IPS-18c (cell line): Measurements from ENCODE around the gene CSK.

Source experiments
- H3K4me3 ChIP-seq: 2 replicates; pipeline ENCODE4 v1.7.0; 2013; ENCODE audit warnings: low read depth, mild to moderate bottlenecking, low read length, moderate library complexity; ENCODE audit not compliant: insufficient read depth
- H3K9me3 ChIP-seq: one replicate; pipeline ENCODE4 v1.6.1; 2013; ENCODE audit warnings: mild to moderate bottlenecking, low read length, moderate library complexity; ENCODE audit not compliant: control insufficient read depth, insufficient read depth

The CSK gene

DNA sequence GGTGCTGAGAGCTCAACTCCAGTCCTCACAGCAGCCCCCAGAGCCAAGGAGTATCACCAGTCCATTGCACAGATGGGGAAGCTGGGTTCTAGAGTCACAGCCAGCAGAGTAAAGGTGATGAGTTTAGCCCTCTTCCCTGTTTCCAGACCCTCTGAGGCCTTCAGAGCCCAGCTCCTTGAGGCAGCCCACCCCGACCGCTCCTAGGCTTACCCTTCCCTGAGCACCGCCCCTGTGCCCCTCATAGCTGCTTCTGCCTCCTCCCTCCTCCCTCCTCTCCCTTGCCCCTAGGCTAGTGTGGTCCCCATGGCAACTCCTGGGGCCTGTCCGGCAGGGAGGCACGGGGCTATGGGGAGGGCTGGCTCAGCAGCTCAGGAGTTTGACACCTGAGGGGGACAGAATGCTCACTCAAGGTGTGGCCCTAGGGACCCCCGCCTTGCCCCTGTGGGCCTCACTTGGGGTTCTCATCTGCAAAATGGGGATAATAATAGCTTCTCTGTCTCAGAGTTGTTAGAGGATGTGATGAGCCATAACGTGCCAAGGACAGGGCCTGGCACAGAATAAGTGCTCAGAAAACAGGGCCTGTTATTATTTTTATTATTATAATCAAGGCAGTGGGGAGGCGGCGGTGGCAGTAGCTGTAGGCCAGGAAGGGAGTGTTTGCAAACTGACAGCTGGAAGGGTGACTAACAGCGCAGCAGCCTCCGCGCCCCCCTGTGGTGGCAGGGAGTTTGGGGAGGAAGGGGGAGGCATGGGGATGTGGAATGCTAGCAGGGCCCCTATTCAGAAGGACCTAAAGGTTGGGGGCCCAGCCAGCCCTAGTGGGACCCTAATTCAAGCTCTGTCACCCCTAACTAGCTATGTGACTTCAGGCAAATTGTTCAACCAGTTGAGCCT, 11.5 kb downstream of the CSK start:
- Histone ChIP-seq H3K9me3 (no peaks in the 10 kb centered on the region), H3K4me3 (no peak overlapping the region)

DNA sequence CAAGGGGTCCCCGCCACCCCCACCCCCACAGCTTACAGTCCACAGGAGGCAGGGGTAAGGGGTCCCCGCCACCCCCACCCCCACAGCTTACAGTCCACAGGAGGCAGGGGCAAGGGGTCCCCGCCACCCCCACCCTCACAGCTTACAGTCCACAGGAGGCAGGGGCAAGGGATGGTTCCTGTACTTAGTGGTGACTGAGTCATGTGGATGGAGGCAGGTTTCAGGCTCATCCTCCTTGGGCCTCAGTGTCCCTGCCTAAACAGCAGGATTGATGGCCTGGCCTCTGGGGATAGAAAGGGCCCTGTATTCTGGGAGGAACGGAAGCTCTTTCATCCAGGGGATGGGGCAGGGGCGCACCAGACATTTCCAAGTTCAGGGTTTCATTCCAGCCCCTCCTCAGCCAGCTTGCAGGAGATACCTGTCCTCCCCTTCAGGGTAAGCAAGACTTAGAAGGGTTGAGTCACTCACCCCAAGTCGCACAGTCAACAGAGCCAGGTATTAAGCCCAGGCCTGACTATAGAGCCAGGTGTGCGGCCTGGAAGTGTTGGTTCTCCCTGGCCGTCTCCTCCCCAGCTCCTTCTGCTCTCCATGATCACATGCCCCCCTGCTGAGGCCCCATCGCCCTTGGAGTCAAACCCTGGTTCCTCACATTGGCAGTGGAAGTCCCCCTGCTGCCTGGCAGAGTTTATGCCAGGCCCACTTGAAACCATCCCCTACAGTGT, 12.5 kb downstream of the CSK start:
- no peaks in the 10 kb centered on the region for H3K9me3 ChIP-seq
- no peak overlapping the region for H3K4me3 ChIP-seq

DNA sequence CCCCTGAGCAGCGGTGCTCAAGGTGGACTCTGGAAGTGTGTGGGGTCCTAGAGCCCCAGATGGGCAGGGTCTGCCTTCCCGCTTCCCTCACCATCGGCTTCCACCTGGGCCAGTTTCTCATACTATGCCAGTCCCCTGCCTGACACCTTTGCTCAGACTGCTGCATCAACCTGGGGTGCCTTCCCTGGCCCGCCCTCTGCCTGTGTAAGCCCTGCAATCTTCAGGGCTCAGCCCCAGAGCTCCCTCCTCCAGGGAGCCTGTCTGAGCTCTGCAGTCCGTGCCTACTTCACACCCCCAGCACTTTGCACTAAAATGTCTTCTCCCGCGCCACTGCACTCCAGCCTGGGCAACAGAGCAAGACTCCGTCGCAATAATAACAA, 13.1 kb downstream of the CSK start:
- no peak overlapping the region for H3K4me3 ChIP-seq
- H3K9me3 ChIP-seq = no peaks in the 10 kb centered on the region

DNA sequence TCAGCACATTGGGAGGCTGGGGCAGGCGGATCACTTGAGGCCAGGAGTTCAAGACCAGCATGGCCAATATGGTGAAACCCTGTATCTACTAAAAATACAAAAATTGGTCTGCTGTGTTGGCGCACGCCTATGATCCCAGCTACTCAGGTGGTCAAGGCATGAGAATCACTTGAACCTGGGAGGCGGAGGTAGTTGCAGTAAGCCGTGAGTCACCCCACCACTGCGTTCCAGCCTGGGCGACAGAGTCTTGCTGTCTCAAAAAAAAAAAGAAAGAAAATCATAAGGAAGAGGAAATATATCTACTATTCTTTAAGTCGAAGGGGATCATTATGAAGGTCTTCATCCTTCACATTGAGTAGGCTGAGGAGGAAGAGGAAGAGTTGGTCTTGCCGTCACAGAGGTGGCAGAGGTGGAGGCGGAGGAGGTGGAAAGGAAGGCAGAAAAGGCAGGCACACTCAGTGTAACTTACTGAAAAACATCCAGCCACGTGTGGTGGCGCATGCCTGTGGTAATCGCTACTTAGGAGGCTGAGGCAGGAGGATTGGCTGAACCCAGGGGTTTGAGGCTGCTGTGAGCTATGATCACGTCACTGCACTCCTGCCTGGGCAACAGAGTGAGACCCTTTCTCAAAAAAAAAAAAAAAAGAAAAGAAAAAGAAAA, 14.2 kb downstream of the CSK start:
- Histone ChIP-seq H3K4me3 (no peak overlapping the region), H3K9me3 (no peaks in the 10 kb centered on the region)

DNA sequence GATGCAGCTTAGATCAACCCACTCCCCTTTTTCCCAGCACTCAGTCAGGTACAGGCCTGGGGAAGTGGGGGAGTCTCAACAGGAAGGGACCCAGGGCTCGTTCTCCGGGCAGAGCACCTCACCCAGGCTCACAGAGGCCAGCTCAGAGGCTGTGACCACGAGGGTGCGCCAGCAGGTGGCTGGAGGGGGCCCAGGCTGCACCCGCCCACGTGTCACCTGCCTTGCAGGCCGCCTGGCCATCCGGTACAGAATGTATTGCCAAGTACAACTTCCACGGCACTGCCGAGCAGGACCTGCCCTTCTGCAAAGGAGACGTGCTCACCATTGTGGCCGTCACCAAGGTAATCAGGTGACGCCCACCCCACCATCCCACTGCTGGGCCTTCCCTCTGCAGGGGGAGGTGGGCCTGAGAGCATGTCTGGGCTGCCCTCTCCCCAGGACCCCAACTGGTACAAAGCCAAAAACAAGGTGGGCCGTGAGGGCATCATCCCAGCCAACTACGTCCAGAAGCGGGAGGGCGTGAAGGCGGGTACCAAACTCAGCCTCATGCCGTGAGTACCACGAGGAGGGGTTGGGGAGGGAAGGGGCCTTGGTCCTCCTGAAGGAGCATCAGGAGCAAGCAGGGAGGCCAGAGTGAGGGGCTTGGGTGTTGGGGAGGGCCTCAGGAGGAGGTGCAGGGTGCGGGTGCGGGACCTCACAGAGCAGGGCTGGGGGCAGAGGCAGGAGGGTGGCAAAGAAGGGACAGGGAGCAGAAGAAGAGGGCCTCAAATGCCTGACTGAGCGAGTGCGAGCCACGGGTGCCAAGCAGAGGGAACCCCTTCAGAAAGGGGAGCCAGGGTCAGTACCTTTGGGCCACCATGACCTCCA, 16.7 kb downstream of the CSK start:
- Histone ChIP-seq H3K9me3 (no peaks in the 10 kb centered on the region), H3K4me3 (no peak overlapping the region)

DNA sequence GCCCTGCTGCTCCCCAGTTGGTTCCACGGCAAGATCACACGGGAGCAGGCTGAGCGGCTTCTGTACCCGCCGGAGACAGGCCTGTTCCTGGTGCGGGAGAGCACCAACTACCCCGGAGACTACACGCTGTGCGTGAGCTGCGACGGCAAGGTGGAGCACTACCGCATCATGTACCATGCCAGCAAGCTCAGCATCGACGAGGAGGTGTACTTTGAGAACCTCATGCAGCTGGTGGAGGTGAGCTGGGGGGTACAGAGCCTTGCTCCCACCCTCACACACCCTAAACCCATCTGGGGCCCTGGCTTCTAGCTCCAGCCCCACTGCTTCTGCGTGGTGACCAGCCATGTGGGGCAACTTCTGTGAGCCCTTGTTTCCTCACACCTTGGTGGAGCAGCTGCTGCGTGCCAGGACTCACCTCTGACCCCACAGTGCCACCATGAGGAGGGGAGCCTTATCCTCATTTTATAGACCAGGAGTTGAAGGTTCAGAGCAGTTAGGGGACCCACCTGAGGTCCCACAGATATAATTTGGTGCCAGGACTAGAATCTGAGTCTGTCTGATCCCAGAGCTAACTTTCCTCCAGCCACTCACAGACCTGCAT, 17.5 kb downstream of the CSK start:
- Histone ChIP-seq H3K9me3 (no peaks in the 10 kb centered on the region), H3K4me3 (no peak overlapping the region)

DNA sequence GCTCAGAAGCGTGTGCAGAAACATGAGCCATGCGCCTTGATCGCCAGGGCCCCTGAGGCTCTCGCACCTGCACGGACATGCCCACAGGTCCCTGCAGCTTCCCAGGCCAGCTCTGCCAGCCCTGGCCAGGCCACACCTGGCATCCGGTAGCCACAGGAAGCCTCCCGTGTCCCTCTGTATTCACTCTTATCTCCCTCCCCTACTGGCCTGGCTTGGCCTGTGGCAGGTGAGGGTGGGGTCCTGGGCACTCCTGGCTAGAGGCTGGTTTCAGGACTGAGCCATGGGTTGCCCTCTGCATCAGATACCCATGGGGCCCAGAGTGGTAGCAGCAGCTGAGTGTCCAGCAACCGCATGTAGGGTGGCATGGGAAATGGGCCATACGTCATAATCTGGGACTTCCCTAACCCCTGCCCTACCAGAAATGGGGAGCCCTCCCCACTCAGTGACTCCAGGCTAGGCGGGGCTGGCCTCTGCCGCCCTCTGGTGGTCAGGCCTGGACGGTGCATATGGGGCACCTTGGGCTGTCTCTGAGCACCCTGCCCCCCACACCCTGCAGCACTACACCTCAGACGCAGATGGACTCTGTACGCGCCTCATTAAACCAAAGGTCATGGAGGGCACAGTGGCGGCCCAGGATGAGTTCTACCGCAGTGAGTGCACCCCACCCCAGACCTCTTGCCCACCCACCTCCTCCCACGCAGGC, 18.1 kb downstream of the CSK start:
- H3K9me3 ChIP-seq = no peaks in the 10 kb centered on the region
- no peak overlapping the region for H3K4me3 ChIP-seq

DNA sequence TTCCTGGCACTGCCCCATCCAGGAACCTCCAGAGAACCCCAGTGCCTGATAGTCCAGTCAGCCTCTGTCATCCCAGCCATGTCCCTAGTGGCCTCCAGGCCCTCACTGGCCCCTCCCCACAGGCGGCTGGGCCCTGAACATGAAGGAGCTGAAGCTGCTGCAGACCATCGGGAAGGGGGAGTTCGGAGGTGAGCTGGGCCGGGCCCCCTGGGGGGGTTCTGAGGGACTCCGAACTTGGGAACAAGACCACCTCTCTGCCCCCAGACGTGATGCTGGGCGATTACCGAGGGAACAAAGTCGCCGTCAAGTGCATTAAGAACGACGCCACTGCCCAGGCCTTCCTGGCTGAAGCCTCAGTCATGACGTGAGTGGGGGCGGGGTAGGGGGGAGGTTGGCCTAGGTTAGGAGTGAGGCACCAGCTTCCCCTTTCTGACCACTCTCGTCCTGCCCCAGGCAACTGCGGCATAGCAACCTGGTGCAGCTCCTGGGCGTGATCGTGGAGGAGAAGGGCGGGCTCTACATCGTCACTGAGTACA, 18.7 kb downstream of the CSK start:
- no peaks in the 10 kb centered on the region for H3K9me3 ChIP-seq

DNA sequence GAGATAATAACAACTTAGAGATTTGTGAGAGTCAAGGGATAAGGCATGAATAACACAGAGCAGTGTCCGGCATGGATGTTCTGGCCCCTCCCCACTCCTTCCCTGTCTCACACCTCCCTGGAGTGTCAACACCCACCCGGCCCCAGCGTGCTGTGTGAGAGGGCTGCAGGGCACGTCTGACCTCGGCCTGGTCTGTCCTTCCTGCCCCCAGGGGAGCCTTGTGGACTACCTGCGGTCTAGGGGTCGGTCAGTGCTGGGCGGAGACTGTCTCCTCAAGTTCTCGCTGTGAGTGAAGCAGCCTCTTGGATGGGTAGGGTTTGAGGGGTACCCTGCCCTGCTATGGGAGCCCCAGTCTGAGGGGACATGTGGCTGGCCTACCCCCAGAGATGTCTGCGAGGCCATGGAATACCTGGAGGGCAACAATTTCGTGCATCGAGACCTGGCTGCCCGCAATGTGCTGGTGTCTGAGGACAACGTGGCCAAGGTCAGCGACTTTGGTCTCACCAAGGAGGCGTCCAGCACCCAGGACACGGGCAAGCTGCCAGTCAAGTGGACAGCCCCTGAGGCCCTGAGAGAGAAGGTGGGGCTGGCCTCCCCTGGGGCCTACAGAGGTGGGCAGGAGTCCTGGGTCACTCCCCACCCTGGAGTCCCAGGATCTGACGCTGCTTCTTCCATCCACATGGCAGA, 19.6 kb downstream of the CSK start:
- peaks cover 2% of the 10 kb centered on the region for H3K9me3 ChIP-seq
- no peak overlapping the region for H3K4me3 ChIP-seq

More for the DNA sequence above, 18.7 kb downstream of the CSK start:
- no peak overlapping the region for H3K4me3 ChIP-seq

DNA sequence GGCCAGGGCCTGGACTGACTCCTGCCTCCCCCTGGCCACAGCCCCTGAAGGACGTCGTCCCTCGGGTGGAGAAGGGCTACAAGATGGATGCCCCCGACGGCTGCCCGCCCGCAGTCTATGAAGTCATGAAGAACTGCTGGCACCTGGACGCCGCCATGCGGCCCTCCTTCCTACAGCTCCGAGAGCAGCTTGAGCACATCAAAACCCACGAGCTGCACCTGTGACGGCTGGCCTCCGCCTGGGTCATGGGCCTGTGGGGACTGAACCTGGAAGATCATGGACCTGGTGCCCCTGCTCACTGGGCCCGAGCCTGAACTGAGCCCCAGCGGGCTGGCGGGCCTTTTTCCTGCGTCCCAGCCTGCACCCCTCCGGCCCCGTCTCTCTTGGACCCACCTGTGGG, 20.4 kb downstream of the CSK start:
- H3K4me3 ChIP-seq = no peak overlapping the region
- peaks cover 2% of the 10 kb centered on the region for H3K9me3 ChIP-seq

DNA sequence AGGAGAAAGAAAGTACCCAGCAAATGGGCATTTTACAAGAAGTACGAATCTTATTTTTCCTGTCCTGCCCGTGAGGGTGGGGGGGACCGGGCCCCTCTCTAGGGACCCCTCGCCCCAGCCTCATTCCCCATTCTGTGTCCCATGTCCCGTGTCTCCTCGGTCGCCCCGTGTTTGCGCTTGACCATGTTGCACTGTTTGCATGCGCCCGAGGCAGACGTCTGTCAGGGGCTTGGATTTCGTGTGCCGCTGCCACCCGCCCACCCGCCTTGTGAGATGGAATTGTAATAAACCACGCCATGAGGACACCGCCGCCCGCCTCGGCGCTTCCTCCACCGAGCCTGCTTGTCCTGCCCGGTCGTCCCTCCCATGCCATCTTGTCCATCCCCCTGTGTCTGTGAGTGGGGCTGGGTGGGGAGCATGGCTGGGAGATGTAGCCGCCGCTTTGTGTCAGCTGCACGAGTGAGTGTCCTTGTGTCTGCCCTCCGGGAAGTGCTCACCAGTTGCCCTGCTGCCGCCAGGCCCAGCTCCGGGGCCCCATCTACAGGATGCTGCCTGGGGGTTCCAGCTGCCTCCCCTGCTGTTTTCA, 21.1 kb downstream of the CSK start:
- Histone ChIP-seq H3K9me3 (peaks cover 2% of the 10 kb centered on the region), H3K4me3 (no peak overlapping the region)

DNA sequence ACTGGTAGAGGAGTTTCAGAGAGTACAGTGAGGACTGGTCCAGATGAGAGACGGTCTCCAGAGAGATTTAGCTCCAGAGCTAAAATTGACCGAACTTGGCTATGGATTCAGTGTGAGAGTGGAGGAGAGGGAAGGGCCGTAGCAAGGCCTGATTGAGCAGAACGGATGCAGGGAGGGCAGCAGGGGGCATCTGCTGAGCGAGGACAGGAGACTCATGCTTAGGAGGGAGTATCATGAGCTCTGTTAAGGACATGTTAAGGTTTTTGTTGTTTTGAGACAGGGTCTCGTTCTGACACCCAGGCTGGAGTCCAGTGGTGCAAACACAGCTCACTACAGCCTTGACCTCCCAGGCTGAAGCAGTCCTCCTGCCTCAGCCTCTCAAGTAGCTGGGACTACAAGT, 23.1 kb downstream of the CSK start:
- H3K9me3 ChIP-seq = peaks cover 2% of the 10 kb centered on the region
- no peak overlapping the region for H3K4me3 ChIP-seq

DNA sequence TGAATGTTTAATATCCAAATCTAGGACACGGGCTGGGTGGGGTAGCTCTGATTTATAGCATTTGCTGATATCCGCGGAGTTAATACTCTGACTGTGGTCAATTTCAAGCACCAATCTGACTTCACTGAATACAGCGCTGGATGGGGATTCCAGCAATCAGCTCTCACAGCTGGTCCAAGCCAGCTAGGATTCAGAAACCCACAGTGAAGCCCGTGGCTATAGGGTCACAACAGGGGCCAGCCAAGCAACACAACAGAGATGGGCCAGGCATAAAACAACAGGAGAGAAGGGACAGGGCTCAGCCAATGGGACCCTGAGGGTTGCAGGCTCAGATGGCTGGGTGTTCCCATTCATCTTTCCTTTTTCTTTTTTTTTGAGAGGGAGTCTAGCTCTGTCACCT, 25.4 kb downstream of the CSK start:
- no peak overlapping the region for H3K4me3 ChIP-seq
- peaks cover 2% of the 10 kb centered on the region for H3K9me3 ChIP-seq

DNA sequence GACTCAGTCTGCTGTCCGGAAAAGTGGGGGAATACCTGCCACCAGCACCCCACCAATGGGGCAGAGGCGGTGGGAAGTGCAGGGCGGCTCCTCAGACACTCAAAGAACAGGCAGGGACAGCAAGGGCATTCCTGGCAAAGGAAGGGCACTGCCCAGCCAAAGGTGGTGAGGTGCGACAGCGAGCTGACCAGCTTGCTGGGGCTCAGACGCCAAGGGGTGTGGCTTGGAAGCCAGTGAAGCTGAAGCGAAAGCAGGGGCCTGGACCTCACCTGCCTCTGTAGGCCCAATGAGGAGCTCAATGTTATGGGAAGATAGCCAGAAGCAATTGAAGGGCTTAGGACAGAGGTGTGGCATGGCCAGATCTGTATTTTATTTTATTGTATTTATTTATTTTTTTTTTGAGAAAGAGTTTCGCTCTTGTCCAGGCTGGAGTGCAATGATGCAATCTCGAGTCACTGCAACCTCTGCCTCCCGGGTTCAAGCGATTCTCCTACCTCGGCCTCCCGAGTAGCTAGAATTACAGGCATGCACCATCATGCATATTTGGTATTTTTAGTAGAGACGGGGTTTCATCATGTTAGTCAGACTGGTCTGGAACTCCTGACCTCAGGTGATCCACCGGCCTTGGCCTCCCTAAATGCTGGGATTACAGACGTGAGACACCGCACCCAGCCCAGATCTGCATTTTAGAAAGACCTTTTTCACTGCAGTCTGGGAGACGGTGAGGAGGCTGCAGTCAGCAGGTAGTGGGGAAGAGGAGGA, 26.4 kb downstream of the CSK start:
- Histone ChIP-seq H3K9me3 (peaks cover 2% of the 10 kb centered on the region), H3K4me3 (no peak overlapping the region)

DNA sequence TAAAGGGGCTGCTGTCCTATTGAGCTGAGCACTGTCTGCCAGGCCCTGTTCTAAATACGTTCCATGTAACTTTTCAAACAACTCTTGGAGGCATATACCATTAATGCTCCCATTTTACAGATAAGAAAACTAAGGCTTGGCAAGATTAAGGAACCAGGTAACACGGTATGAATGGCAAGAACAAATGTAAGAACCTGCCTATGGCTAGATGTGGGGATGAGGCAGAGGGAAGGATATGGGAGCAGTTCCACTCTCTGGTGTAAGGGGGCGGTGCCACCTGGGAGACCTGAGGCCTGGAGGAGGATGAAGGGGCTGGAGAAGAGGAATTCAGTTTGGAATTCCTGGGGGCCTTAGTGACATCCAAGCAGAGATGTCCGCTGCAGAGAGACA, 27.0 kb downstream of the CSK start:
- H3K9me3 ChIP-seq = peaks cover 2% of the 10 kb centered on the region
- H3K4me3 ChIP-seq = no peak overlapping the region
